Suppressor macrophage (primary cell): Measurements from ENCODE around the gene GPR22.

Experiments used
- DNase-seq, 4 experiments: peaks; one replicate each; pipeline ENCODE4 v3.0.0-alpha.2; 2020 to 2022
- total RNA-seq, 17 experiments: gene quantifications; one replicate each; lab custom pipeline; 2026; ENCODE audit warnings: mixed read lengths in 6 of 17, inconsistent platforms in 3 of 17; lab: John Stamatoyannopoulos, UW

GPR22 gene, protein sequence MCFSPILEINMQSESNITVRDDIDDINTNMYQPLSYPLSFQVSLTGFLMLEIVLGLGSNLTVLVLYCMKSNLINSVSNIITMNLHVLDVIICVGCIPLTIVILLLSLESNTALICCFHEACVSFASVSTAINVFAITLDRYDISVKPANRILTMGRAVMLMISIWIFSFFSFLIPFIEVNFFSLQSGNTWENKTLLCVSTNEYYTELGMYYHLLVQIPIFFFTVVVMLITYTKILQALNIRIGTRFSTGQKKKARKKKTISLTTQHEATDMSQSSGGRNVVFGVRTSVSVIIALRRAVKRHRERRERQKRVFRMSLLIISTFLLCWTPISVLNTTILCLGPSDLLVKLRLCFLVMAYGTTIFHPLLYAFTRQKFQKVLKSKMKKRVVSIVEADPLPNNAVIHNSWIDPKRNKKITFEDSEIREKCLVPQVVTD
- 0 to 0.88 (median 0) reads per million in 17 experiments for total RNA-seq

DNA sequence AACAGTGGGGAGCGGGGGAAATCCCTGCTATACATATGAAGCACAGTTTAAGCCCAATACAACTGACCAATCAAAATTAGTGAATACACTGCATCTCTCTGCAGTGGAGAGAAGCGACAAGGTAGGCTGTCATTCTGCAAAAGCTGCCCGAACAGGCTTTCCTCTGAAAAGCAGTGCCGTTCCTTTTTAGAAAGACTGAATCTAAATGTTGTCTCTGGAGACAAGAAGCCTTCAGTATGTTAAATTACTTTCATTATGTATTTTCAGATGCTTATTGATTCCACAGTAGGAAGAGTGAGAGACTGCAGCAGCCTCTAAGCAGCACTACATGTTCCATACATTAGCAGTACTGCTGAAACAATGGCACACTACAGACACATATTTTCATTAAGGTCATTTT lies at the start of gene GPR22:
Gene GPR22 (plus strand): TSS at position 129 of the 400 bp plus-strand sequence. CDS start 4,004 bp downstream, outside the sequence.
- DNase-seq, result no peak

DNA sequence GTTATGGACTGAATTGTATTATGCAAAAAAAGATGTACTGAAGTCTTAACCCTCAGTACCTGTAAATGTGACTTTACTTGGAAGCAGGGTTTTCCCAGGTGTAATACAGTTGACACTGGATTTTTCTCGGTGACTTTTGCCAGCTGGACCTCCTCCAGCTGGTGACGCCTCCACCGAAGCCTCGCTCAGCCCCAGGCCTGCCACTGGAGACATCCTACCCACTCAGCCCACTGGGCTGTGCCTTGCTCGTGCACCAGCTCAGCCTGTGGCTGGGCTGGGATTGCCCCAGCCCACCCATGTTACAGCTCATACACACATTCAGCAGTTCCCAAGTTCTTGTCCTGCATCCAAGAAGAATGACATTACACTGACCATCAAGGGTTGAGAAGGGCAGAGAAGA lies 42.4 kb upstream of the GPR22 start:
- DNase-seq, result no peak

DNA sequence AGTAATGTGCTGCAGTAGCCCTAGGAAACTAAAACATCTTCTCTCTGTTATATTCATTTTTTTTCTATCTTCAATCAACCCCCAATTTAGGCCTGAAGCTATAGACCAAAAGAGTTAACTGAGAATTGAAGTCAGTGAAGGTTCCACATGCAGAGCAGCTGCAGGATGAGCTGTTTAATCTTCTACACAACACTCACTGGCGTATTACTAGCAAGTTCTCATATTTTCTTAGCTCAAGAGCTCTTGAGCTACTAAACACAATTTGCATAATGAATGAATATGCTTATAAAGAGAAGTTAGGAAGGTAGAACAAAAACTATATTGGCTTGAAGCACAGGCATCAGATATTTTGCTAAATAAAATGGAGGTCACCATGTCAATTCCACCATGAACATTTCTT lies 41.2 kb upstream of the GPR22 start:
- no peak for DNase-seq

DNA sequence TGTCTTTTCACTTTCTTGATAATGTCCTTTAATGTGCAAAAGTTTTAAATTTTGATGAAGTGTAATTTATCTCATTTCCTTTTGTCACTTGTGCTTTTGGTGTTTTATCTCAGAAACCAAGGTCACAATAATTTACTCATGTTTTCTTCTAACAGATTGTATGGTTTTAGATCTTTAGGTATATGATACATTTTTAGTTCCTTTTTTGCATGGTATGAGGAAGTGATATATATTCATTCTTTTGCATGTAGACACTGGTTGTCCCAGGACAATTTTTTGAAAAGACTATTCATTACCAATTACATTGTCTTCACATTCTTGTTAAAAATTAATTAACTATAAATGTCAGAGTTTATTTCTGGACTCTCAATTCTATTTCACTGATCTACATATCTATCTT lies 39.8 kb upstream of the GPR22 start:
- DNase-seq, result peak in 1 of 4 experiments; percentile 7

DNA sequence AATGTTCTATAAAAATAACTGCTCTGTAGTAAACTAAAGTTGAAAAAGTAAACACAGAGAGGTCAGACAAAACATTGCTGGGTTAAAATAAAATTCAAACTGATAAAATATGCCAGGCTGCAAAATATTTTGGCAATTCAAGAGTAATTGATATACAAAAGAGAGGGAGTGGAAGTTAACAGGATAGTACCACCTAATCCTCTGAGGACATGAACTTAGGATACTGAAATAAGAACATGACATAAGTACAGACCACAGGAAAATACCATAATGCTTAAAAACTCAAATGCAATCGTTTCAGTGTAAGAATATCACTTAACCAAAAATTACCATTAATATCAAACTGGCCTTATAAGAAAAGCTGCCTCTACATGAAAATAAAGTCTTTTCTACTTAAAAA lies 37.6 kb upstream of the GPR22 start:
- no peak for DNase-seq

DNA sequence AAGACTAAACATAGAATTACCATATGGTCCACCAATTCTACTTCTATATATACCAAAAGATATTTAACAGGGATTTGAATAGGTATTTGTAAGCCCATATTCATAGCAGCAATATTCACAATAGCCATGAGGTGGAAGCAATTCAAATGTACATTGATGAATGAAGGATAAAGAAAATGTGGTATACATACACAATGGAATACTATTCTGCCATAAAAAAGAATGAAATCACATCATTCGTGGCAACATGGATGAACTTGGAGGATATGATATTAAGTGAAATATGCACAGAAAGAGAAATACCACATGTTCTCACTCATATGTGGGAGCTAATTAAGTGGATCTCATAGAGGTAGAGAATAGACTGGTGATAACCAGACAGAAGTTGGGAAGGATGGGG lies 34.1 kb upstream of the GPR22 start:
- DNase-seq, result no peak

DNA sequence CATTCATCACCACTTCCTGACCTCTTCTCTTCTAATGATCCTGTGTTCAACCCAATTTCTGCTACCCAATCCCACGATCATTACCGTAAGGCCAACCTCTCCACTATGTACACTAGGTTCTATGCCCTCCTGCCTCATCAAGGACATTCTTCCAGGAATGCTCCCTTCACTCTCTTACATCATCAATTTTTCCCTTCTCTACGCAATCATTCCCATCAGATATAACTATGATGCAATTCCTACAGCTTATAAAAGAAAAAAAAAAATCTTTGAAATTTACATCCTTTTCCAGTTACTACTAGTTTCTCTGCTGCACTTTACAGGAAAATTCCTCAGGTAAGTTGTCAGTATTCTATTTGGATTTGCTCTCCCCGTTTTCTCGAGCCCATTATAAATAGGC lies 30.8 kb upstream of the GPR22 start:
- no peak for DNase-seq

DNA sequence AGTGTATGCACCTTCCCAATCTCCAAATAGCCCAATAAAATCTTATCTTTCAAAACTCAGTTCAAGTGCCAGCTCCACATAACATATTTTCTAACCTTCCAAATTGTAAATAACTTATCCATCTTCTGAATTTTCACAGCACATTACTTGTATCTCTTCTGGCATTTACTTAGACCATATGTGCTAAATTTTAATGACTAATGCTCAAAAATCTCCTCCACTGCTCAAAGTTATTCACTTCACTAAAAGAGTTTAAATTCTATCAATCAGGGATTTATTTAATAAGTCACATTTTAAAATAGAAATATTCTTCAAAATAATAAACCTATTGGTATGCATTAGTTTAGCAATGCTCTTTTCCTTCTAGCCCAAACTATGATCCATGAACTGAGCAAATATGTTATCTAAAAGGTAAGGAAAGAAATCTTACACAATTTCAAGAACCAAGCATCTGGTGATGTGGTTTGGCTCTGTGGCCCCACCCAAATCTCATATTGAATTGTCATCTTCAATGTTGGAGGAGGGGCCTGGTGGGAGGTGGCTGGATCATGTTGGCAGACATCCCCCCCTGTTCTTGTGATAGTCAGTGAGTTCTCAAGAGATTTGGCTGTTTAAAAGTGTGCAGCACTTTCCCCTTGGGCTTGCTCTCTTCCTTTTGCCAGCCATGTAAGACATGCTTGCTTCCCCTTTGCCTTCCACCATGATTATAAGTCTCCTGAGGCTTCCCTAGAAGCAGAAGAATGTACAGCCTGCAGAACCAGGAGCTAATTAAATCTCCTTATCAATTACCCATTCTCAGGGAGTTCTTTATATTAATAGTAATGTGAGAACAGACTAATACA lies 28.1 kb upstream of the GPR22 start:
- no peak for DNase-seq

DNA sequence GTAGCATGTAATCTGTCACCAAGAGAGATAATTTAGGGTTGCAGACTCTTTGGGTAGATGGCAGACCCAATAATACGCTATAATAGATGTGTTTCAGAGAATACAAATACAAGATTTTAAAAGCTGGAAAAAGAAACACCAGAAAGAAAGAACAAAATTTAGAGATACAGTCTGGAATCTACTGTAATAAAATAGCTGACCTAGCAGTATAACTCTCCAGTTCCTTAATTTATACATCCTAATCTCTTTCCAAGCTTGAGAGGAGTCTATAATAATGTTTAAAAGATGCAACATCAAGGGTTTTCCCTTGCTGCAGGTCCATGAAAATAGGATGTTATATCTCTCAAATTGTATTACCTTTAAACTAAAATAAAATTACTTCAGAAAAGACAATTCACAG lies 27.2 kb upstream of the GPR22 start:
- DNase-seq, result no peak

DNA sequence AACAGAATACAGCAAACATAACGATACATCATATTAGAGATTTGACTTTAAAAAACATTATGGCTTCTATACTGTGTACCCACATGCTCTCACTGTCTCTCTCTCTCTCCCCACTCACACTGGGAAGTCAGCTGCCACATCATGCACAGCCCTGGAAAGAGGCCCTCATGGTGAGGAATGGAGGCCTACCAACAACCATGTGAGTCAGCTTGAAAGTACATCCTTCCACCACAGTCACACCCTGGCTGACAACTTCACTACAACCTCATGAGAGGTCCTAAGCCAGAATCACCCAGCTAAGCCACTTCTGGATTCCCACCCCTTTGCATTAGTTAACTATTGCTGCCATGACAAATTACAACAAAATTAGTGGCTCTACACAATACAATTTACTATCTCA lies 23.3 kb upstream of the GPR22 start:
- no peak for DNase-seq

DNA sequence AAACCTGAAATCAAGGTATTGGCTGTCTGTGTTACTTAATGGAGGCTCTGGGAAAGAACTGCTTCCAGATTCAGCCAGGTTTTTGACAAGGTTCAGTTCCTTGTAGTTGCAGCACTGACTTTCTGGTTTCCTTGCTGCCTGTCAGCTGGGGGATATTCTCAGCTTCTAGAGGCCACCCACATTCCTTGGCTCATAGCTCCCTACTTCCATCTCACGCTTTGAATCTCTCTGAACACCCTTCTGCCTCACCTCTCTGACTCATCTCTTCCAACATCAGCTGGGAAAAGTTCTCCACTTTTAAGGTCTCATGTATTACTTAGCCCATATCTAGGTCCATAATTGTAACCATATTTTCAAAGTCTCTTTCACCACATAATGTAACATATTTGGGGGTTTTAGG lies 22.9 kb upstream of the GPR22 start:
- DNase-seq, result no peak

DNA sequence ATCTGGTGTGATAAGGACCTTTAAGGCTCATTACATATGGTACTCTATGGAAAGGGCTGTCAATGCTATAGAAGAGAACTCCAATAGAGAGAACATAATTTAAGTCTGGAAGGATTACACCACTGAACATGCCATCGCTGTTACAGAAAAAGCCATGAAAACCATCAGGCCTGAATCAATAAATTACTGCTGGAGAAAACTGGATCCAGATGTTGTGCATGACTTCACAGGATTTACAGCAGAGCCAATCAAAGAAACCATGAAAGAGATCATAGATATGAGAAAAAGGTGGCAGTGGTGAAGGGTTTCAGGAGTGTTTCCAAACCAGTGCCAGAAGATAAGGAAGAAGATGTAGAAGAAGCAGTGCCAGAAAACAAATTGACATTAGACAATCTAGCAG lies 18.9 kb upstream of the GPR22 start:
- no peak for DNase-seq

DNA sequence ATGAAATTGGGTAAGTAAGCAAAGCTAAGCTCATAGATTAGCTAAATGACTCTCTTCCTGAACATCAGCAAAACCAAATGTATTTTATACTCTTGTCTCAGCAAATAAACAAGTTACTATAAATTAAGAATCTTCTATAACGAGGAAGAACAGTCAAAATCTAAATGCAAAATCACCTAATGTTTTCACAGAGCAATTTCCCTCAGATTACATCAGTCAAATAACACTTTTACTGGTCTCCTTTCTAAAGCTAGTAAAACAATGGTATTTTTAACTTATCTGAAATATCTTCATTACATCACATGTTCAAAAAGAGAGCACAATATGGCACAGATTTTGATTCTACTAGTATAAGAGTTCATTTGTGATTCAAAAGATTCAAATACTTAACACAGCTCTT lies 16.5 kb upstream of the GPR22 start:
- no peak for DNase-seq

DNA sequence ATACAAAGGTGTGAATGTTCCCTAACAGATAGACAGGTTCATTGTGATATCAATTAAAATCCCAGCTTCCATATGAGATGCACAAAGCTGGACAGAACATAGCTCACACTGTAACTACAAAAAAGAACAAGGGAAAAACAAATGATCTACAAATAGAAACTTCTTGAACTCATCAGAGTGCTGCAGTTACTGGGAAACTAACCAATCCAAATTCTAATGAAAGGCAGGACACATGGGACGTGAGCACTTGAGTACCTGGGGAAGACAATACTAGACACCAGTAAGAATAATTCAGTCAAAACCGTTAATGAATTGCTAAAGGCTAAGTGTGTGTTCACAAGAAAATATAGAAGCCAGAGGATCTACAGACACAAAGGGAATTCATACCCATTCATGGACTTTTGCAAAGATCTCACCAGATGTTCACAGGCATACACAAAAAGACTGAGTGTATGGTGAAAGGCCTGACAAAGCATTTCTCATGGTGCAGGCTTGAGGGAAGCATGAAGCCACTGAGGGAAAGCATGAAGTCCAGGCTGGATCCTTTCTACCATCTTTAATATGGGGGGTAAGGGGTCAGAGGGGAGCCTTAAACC lies 7.8 kb upstream of the GPR22 start:
- no peak for DNase-seq

DNA sequence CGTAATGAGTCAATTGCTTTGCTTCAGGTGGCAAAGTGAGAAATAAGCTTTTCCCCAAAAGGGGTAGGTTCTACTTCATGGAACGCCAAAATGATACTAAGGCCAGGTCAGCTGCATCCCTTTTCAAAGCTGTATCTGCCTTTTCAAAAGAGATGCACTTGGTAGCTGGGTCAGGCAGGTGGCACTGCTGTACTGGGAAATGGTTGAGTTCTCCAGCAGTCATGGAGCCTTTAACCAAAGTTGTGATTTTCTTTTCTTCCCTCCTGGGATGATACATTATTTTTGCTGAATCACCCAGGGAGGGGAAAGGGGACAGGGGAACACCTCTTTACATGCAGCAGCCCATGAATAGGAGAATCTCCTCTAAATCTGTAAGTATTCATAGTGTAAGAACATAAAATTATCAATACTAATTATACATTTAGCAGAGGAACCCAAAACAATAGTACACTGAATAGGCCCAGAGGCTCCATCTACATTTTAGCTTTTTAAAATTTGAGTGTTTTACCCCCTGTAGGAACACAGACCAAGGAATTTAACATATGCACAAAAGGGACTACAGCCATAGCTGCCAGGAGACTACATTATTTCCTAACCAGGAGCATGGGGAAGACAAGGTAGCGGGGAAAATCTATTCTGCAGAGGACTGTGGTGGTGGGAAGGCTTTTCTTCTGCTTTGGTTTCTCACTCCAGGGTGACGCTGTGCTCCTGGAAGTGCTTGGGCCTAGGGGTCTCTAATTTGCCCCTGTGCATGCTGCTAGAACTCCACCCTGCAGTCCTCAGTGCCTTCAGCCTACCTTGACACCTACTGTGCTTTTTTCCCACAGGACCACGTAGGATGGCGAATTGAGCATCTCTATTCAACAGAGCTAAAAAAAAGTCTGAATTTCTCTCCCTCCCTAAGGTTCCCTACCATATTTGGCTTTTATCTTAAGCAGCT lies 6.4 kb upstream of the GPR22 start:
- DNase-seq, result peak; percentile 33 to 63 (median 56)

DNA sequence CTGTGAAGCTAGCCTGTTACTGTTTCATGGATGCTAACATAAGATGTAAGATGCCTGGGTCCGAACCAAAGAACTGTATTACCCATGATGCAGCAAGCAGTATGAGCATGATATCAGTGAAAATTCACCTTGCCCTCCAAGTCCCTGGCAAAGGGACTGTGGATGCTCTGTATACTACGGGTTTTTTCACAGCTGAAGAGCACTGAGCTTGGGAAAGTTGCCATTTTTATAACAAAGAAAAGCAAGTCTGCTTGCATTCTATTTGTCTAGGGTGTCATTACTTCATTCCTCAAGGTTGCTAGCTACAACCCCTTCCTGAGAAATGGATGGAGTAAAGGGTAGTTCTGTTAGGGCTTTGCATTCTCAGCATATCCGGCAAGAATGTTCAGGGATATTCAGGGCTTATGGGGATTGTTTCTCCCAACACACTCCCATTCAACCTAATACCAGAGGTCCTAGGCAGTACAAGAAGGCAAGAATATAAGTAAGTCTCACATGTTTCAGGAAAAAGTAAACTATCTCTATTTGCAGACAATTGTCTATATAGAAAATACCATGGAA lies 5.1 kb upstream of the GPR22 start:
- no peak for DNase-seq

DNA sequence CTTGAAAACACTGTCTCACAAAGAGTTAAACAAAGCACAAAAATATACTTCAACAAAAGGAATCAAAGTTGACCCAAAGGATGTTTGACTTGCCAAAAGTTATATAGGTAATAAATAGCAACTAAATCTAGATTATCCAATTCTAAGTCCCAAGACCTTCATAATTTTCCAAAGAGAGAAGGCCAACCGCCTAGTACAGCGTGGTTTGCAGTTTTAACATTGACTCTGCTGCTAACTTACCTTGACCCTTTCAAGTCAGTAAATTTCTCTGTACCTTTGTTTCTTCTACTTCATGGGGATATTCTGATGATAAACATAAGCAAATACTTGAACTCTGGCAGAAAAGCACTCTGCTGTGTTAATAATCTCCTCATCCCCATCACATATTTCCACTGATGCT lies 1.9 kb upstream of the GPR22 start:
- no peak for DNase-seq

DNA sequence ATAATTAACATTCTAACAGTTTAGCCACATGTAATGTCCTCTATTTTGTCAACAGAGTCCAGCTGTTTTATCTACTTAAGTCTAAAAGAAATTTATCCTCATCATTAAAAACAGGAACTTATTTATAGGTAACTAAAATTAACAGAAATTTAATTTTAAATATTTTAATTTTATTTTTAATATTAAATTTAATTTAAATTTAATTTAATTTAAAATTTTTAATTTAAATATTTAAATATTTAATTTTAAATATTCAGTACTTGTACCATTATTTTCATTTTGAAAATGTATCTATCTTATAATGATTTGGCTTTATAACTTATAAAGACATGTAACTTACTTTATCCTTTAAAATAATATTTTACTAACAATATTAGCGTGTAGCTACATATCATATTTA lies 1.0 kb upstream of the GPR22 start:
- DNase-seq, result no peak

DNA sequence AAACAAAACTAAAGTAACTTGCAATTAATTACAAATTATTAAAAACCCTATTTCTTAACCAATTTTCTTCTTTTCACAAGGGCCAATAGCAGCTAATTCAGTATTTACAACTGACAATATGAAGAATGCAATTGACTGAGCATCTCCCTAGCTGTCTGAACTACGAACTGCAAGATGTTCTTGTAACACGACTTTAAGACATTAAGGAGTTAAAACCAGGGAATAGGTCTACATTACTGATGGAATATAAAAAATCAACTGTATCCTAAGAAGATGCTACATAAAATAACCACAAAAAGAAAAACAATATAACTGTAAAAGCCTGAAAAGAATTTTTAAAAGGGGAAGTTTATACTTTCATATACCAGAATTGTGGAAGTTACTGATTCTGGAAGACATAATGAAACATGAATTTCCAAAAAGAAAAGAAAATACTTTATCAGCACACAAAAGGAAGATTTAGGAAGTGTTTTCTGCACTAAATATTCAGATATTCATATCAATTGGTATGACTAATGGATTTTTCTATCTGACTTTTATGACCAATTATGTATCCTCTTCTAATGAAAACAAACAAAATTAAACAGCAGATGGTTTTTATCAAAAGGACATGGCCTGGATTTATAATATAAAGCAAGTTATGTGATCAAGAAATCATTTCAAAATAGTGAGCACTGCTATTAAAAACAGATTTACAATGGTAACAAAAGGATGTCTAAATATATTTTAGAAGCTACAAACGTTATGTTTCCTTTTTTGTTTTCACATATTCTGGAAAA lies 1.6 kb downstream of the GPR22 start:
- peak in 2 of 4 experiments; percentile 25 to 46 for DNase-seq

DNA sequence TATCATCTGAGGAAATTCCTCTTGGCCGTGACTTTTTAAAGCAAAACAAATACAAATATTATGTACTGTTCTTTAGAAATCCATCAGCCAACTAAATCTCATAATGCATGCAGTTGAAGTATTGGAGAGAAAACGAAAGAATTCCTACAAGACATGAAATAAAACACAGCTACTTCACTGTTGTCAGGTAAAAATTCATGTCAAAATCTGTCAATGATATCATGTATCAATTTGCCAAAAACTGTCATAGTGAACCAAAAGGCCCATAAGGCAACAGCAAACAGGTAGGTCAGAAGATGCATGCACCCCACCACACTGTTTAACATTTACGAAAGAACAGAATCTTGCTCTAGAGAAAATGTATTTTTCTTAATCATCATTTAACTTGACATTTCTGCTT lies 2.3 kb downstream of the GPR22 start:
- DNase-seq, result no peak

DNA sequence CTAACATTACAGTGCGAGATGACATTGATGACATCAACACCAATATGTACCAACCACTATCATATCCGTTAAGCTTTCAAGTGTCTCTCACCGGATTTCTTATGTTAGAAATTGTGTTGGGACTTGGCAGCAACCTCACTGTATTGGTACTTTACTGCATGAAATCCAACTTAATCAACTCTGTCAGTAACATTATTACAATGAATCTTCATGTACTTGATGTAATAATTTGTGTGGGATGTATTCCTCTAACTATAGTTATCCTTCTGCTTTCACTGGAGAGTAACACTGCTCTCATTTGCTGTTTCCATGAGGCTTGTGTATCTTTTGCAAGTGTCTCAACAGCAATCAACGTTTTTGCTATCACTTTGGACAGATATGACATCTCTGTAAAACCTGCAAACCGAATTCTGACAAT lies 4.3 kb downstream of the GPR22 start:
- DNase-seq, result no peak
